Activated naive CD8-positive, alpha-beta T cell (primary cell): ENCODE data around the gene IL7R.
A peak's percentile ranks its signal among the peaks of the same experiment; 100 is the strongest.
"Not testable (repeated sequence)": the region's sequence is repeated elsewhere in the genome, so short reads cannot be mapped to it uniquely, and the experiment has no call there.

Source experiments
- H3K27ac Mint-ChIP-seq: one replicate; pipeline ENCODE4 v1.8.0; 2021; ENCODE audit warnings: mixed read lengths
- H3K27me3 Mint-ChIP-seq: one replicate; pipeline ENCODE4 v1.8.0; 2021; ENCODE audit warnings: mixed read lengths
- H3K36me3 Mint-ChIP-seq: one replicate; pipeline ENCODE4 v1.8.0; 2021; ENCODE audit warnings: mixed read lengths
- H3K4me1 Mint-ChIP-seq: one replicate; pipeline ENCODE4 v1.8.0; 2021; ENCODE audit warnings: low read depth, mixed read lengths
- H3K4me3 Mint-ChIP-seq: one replicate; pipeline ENCODE4 v1.8.0; 2021; ENCODE audit warnings: mild to moderate bottlenecking, mixed read lengths
- H3K9me3 Mint-ChIP-seq: one replicate; pipeline ENCODE4 v1.8.0; 2021; ENCODE audit warnings: low read depth, mixed read lengths

The IL7R gene

GRCh38 chr5:35876922-35877321 is 20.2 kb downstream of the IL7R start:
- peaks cover 61% of the 10 kb centered on the region for H3K36me3 Mint-ChIP-seq
- no peaks in the 10 kb centered on the region for H3K27me3 Mint-ChIP-seq
- H3K27ac Mint-ChIP-seq, result peak overlapping the region; percentile 94
- peak overlapping the region; percentile 38 for H3K4me3 Mint-ChIP-seq
- H3K4me1 Mint-ChIP-seq, result peaks cover 92% of the 10 kb centered on the region
- H3K9me3 Mint-ChIP-seq, result peaks cover 14% of the 10 kb centered on the region

- H3K36me3 Mint-ChIP-seq, result peaks cover 61% of the 10 kb centered on the region
- peaks cover 94% of the 10 kb centered on the region for H3K4me1 Mint-ChIP-seq
Measured at GRCh38 chr5:35877655-35878054, 21.0 kb downstream of the IL7R start.

GRCh38 chr5:35878079-35878478 is 21.4 kb downstream of the IL7R start:
- peaks cover 60% of the 10 kb centered on the region for H3K36me3 Mint-ChIP-seq
- peak overlapping the region; percentile 94 for H3K27ac Mint-ChIP-seq
- H3K4me3 Mint-ChIP-seq, result no peak overlapping the region
- peaks cover 14% of the 10 kb centered on the region for H3K9me3 Mint-ChIP-seq
- H3K4me1 Mint-ChIP-seq, result peaks cover 96% of the 10 kb centered on the region
- no peaks in the 10 kb centered on the region for H3K27me3 Mint-ChIP-seq

More at GRCh38 chr5:35877655-35878054, 21.0 kb downstream of the IL7R start:
- Mint-ChIP-seq H3K27me3 (no peaks in the 10 kb centered on the region), H3K4me3 (peak overlapping the region; percentile 44), H3K27ac (peak overlapping the region; percentile 94), H3K9me3 (peaks cover 14% of the 10 kb centered on the region)

GRCh38 chr5:35879096-35879495 is 22.4 kb downstream of the IL7R start:
- Mint-ChIP-seq H3K4me3 (no peak overlapping the region), H3K36me3 (peaks cover 59% of the 10 kb centered on the region)

DNA sequence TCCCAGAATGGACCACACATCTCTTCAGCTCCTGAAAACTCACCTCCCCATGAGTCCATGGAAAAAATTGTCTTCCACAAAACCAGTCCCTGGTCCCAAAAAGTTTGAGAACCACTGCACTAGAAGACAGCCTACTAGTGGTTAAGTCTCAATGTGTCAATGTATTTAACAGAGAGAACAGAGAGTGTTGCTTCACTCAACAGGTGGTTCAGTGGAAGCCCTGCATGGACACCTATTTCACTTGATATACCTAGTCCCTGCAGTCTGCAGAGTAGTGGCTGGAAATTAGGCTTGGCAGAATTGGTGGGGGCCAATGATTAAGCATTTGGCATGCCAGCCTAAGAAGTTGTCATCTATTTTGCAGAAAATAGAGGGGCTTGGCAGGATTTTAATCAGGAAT is 23.0 kb downstream of the IL7R start:
- Mint-ChIP-seq H3K4me1 (peaks cover 95% of the 10 kb centered on the region), H3K27ac (peak overlapping the region; percentile 76), H3K9me3 (peaks cover 14% of the 10 kb centered on the region), H3K36me3 (peaks cover 53% of the 10 kb centered on the region), H3K4me3 (no peak overlapping the region), H3K27me3 (no peaks in the 10 kb centered on the region)

More at GRCh38 chr5:35879096-35879495, 22.4 kb downstream of the IL7R start:
- Mint-ChIP-seq H3K9me3 (peaks cover 14% of the 10 kb centered on the region), H3K27me3 (no peaks in the 10 kb centered on the region), H3K4me1 (peaks cover 96% of the 10 kb centered on the region), H3K27ac (peak overlapping the region; percentile 76)

GRCh38 chr5:35880156-35880555 is 23.5 kb downstream of the IL7R start:
- Mint-ChIP-seq H3K9me3 (peaks cover 14% of the 10 kb centered on the region), H3K27me3 (no peaks in the 10 kb centered on the region), H3K4me3 (no peak overlapping the region), H3K27ac (peak overlapping the region; percentile 91), H3K4me1 (peaks cover 93% of the 10 kb centered on the region), H3K36me3 (peaks cover 48% of the 10 kb centered on the region)

GRCh38 chr5:35881758-35882157 is 25.1 kb downstream of the IL7R start:
- H3K36me3 Mint-ChIP-seq, result peaks cover 37% of the 10 kb centered on the region
- peaks cover 9% of the 10 kb centered on the region for H3K9me3 Mint-ChIP-seq

GRCh38 chr5:35884191-35884769 is 27.6 kb downstream of the IL7R start:
- H3K27ac Mint-ChIP-seq, result peak overlapping the region; percentile 96
- peak overlapping the region; percentile 65 for H3K4me3 Mint-ChIP-seq

More at GRCh38 chr5:35881758-35882157, 25.1 kb downstream of the IL7R start:
- Mint-ChIP-seq H3K4me1 (peaks cover 78% of the 10 kb centered on the region), H3K4me3 (no peak overlapping the region), H3K27me3 (no peaks in the 10 kb centered on the region), H3K27ac (peak overlapping the region; percentile 91)

DNA sequence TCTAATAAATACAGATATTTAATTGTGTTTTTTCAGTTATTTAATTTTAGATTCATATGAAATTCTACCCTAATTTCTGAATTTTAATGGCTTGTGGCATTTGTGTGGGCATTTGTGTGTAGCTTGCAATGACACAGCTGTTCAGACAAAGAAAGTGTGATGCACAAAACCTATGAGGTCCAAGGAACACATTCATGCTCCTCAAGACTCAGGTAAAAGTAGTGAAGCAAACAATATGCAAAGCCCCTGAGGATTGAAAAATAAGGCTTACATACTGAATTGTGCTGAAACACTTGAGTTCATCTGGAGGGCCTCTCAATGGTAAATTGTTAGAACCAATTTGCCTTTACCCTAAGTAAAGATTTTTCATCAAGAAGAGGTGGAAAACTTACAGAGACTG is 28.1 kb downstream of the IL7R start:
- H3K36me3 Mint-ChIP-seq, result peaks cover 15% of the 10 kb centered on the region
- no peak overlapping the region for H3K4me3 Mint-ChIP-seq
- peak overlapping the region; percentile 46 for H3K27ac Mint-ChIP-seq
- H3K9me3 Mint-ChIP-seq, result no peaks in the 10 kb centered on the region
- no peaks in the 10 kb centered on the region for H3K27me3 Mint-ChIP-seq
- peaks cover 49% of the 10 kb centered on the region for H3K4me1 Mint-ChIP-seq

More at GRCh38 chr5:35884191-35884769, 27.6 kb downstream of the IL7R start:
- peaks cover 19% of the 10 kb centered on the region for H3K36me3 Mint-ChIP-seq
- no peaks in the 10 kb centered on the region for H3K9me3 Mint-ChIP-seq
- H3K27me3 Mint-ChIP-seq, result no peaks in the 10 kb centered on the region
- peaks cover 53% of the 10 kb centered on the region for H3K4me1 Mint-ChIP-seq

DNA sequence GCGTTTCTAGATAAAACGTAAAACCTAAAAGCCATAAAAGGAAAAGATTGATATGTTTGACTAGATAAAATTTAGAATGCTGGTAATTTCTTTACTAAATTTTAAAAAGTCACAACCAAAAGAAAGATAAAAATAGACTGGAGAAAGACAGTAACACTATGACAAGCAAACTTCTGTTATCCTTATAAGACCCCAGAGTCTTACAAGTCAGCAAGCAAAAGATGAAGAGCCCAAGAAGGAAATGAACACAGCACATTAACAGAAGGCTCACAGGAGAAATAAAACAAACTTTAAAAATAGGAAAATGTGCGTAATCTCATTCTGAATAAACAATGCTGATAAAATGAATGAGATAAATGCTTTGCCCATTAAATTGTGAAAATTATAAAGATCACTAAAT is 29.7 kb downstream of the IL7R start:
- Mint-ChIP-seq H3K27ac (no peak overlapping the region), H3K9me3 (no peaks in the 10 kb centered on the region), H3K4me3 (no peak overlapping the region), H3K4me1 (peaks cover 33% of the 10 kb centered on the region), H3K27me3 (no peaks in the 10 kb centered on the region), H3K36me3 (peaks cover 10% of the 10 kb centered on the region)

DNA sequence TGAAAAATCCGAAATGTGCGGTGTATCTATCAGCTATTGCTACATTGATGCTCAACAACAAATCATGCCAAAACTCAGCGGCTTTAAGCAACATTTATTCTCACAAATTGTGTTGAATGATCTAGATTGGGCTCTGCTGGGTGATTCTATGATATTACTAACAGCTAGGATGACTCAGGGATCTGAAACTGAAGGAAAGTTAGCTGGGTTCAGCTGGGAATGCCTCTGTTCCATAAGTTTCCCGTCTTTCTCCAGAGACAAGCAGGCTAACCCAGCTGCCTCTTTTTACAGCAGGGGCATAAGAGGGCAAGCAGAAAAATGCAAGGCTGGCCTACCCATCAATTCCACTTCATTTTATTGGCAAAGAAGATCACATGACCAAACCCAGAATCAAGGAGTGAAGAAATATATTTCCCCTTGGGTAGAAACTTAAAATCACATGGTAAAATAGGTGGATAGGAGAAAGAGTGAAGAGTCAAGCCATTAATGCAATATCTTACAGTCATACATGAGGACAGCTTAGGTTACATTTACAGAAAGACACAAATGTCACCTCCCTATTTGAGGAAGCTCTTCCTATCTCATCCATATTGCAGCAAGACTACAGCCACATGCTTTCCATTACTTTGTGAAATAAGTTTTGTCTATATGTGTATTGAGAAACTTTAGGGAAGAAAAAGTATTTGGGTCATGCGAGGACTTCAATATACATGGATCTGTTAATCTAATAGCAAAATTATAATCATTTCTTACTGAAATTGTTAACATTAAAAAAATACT is 30.8 kb downstream of the IL7R start:
- Mint-ChIP-seq H3K4me1 (peaks cover 23% of the 10 kb centered on the region), H3K9me3 (no peaks in the 10 kb centered on the region), H3K36me3 (peaks cover 8% of the 10 kb centered on the region), H3K4me3 (no peak overlapping the region), H3K27ac (no peak overlapping the region), H3K27me3 (no peaks in the 10 kb centered on the region)

GRCh38 chr5:35890021-35891020 is 33.6 kb downstream of the IL7R start:
- H3K27ac Mint-ChIP-seq, result no peak overlapping the region
- H3K27me3 Mint-ChIP-seq, result no peaks in the 10 kb centered on the region
- no peak overlapping the region for H3K4me3 Mint-ChIP-seq
- H3K4me1 Mint-ChIP-seq, result no peaks in the 10 kb centered on the region
- H3K36me3 Mint-ChIP-seq, result no peaks in the 10 kb centered on the region
- H3K9me3 Mint-ChIP-seq, result no peaks in the 10 kb centered on the region

DNA sequence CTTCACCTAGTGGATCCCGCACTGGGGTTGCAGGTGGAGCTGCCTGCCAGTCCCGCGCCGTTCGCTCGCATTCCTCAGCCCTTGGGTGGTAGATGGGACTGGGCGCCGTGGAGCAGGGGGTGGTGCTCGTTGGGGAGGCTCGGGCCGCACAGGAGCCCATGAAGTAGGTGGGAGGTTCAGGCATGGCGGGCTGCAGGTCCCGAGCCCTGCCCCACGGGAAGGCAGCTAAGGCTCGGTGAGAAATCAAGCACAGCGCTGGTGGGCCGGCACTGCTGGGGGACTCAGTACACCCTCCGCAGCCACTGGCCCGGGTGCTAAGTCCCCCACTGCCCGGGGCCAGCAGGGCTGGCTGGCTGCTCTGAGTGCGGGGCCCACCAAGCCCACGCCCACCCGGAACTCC is 36.1 kb downstream of the IL7R start:
- not testable (repeated sequence) for H3K9me3 Mint-ChIP-seq, H3K4me3 Mint-ChIP-seq, H3K27ac Mint-ChIP-seq, H3K4me1 Mint-ChIP-seq, H3K36me3 Mint-ChIP-seq, H3K27me3 Mint-ChIP-seq

- Mint-ChIP-seq H3K27me3 (no peaks in the 10 kb centered on the region), H3K4me3 (no peak overlapping the region), H3K36me3 (no peaks in the 10 kb centered on the region), H3K9me3 (no peaks in the 10 kb centered on the region), H3K27ac (no peak overlapping the region), H3K4me1 (peaks cover 9% of the 10 kb centered on the region)
Measured at GRCh38 chr5:35894131-35894530, 37.4 kb downstream of the IL7R start.
